AG09319 (cell line): ENCODE measurements around the gene CTNNBL1.

Experiments used
- DNase-seq: peaks from one replicate; pipeline ENCODE4 v3.0.0-alpha.2; 2010; ENCODE audit warnings: low read depth; ENCODE audit errors: extremely low read depth
- TF ChIP-seq, protein P1 (sequence below): IDR thresholded peaks from 2 replicates; pipeline ENCODE4 v1.5.1; 2011; ENCODE audit warnings: low read depth, mild to moderate bottlenecking, inconsistent platforms, low read length, moderate library complexity

Gene CTNNBL1

DNA sequence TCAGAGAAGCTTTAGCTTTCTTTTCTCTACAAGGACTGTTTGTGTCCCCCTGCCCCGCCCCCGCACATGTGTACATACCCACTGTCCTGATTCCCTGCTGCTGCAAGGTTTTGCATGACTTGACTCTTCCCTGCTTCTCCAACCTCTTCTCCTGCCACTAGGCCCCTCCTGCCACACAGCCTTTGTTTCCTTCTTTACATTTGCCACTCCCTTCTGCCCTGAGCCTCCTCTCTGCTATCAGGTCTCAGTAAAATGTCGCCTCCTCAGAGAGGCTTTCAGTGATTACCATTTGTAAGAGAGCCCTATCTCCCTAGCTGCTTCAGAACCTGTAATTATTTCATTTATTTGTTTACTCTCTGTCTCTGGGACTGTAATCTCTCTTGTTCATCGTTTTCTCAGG, 152.7 kb downstream of the CTNNBL1 start:
- TF ChIP-seq, protein P1, sequence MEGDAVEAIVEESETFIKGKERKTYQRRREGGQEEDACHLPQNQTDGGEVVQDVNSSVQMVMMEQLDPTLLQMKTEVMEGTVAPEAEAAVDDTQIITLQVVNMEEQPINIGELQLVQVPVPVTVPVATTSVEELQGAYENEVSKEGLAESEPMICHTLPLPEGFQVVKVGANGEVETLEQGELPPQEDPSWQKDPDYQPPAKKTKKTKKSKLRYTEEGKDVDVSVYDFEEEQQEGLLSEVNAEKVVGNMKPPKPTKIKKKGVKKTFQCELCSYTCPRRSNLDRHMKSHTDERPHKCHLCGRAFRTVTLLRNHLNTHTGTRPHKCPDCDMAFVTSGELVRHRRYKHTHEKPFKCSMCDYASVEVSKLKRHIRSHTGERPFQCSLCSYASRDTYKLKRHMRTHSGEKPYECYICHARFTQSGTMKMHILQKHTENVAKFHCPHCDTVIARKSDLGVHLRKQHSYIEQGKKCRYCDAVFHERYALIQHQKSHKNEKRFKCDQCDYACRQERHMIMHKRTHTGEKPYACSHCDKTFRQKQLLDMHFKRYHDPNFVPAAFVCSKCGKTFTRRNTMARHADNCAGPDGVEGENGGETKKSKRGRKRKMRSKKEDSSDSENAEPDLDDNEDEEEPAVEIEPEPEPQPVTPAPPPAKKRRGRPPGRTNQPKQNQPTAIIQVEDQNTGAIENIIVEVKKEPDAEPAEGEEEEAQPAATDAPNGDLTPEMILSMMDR, result no peak
- DNase-seq, result no peak

DNA sequence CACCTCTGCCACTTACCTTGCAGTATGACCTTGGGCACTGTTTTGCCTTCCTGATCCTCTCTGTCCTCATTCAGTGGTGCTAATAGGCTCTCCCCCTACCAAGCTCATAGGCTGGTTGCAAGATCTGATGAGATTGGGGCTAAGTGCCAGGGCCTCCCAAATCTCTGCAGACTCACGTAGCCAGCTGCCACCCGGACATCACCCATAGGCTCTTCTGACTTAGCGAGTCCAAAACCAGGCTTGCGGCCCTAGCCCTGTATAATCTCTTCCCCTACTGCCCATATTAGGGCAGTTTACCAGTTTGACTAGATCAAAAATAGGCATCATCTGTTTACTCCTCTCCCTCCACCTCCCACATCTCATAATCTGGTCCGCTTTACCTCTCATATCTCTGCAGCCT, 154.9 kb downstream of the CTNNBL1 start:
- no peak for DNase-seq
- TF ChIP-seq, protein P1, result no peak

DNA sequence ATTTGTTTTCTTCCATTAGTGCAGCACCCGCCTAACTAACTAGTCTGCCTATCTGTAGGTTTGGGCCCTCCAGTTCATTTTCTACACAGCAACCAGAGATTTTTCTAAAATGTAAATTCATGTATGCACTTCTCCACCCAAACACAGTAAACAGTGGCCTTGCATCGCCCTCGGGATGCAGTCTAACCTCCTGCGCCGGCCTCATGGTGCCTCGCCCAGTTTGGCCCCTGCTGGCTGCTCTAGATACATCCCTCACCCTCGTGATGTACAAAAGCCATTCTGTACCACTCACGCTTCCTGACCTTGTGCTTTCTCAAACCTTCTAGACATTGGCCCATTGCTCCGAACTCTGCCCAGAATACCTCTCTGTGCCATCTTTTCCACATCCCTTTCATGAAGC, 155.3 kb downstream of the CTNNBL1 start:
- DNase-seq, result no peak
- TF ChIP-seq, protein P1, result no peak

DNA sequence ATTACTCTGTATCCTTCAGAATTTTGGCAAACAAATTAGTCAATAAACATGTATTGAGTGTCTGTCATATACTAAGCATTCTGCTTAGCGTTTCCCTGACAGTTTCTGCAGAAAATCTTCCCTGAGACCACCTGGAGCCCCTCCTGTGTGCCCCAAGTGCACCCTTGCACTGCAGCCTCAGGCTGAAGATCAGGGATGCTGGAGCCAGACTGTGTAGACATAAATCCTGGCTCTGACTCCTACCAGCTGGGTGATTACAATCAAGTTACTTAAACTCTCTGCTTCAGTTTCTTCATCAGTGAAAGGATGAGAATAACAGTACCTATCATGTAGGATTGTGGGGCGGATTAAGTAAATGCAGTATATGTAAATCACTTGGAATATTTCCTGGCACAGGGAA, 155.7 kb downstream of the CTNNBL1 start:
- no peak for DNase-seq
- TF ChIP-seq, protein P1, result no peak

DNA sequence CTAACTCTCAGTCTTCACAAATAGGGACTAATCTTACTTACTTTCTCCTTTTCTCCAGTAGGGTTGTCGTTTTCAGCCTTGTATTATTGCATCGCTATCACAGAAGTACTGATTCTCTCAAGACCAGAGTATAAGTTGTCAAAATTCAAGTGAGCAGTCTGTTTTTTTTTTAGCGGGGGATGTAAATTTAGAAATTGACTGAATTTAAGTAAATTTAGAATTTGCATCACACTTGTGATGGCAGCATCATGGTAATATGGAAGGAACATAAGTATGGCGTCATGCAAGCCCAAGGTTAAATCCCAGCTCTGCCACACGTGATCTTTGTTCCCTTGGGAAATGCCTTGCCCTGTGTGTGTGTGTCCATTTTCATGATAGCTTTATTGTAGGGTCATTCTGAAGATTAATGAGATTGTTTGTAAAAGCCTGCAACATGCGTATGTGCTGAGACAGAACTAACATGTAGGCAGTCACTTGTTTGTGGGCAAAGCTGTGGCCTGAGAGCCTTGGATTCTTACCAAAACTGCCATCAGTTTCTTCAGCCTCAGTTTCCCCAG, 156.3 kb downstream of the CTNNBL1 start:
- TF ChIP-seq, protein P1, result no peak
- no peak for DNase-seq

DNA sequence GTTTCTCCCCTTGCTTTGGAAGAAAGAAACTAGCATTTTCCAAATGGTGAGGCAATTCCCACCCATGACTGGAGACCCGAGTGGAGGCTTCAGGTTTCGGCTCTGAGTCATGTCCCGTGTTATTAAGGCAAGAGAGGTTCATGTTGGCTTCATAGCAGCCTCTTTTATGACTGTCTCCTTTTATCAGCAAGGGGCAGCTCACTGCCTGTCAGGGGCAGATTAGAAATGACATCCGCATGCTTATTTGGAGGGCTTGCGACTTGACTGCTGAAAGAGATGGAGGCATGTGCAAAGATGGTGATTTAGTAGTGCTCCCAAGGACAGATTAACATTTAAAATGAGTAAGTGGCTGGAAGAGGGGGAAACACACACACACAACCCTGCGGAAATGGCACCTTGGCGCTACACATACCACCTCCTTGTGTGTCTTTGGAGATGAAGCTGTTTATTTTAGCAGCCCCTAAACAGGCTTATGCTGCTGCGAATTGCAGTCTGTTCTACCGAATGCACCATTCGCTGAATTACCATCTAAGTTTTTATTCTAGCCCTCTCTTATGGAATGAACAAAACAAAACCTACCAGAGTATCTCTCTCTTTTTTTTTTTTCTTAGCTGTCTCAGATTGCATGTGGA, 157.0 kb downstream of the CTNNBL1 start:
- TF ChIP-seq, protein P1, result no peak
- DNase-seq, result no peak

DNA sequence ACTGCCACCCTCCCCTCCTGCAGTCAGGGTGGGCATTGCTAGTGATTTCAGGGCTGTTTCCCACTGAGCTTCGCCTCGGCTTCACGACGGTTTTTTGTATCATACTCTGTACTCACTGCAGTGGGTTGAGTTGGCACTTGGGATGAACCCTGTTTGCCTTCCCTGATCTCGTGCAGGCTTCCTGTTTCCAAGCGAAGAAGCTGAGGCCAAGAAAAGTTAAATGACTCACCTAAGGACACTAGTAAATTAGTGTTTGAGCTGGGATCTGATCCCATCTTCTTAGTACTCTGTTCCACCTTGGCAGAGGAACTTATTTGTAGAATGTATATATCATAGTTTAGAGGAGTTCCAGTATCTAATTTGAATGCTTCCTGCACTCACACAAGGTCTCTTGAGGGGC, 158.8 kb downstream of the CTNNBL1 start:
- TF ChIP-seq, protein P1, result no peak
- DNase-seq, result no peak
